Inflammatory macrophage treated with lipopolysaccharide for 1 hour (primary cell): ENCODE results near the gene FLNA.
"Not testable (repeated sequence)": the region's sequence is repeated elsewhere in the genome, so short reads cannot be mapped to it uniquely, and the experiment has no call there.

ENCODE experiments used
- DNase-seq, 2 donors: peaks; one replicate each; pipeline ENCODE4 v3.0.0-alpha.2; 2020 to 2022

FLNA gene

DNA sequence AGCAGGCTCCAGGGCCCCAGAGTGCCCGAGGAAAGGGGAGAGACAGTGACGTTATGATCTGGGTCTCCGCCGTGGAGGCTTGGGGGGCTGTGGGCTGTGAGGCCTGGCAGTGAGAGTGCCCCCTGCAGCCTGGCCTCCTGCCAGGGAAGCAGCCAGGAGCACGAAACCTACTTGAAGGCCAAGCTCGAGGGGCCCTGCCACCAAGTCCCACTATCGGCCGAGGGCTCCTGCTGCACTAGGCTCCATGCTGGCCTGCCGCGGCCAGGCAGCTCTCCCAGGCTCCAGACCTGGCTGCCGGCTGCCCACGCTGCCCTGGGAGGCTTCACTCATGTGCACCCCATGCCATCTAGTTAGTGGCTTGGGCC lies 18.7 kb downstream of the FLNA start:
- no peak for DNase-seq

DNA sequence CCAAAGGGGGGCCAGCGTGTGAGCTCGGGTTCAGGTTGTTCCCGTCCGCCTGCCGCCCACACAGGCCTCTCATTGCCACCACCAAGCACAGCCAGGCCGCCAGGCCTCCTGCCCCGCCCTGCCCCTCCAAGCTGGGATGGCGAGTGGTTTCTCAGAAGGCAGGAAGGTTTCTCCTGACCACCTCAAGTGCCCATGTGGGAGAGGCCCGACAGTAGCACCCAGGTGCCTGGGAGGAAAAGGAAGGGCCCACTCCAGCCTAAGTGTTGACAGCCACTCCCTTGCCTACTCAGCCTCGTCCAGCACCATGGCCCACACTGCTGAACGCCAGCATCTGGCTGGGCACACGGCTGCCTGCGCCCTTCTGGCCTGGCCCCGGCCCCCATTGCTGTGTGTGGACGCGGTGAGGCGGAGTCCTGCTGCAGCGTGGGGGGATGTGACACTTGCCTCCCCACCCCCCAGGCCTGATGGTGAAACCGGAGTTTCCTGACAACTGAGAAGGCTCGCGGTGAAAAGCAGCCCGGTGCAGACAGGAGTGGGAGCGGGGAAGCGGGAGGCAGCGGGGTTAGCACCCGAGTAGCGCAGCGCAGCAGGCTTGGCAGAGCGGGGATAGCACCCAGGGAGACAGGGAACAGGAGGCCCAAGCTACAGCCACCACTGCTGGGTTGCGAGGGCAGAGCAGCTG lies 19.2 kb downstream of the FLNA start:
- no peak for DNase-seq

DNA sequence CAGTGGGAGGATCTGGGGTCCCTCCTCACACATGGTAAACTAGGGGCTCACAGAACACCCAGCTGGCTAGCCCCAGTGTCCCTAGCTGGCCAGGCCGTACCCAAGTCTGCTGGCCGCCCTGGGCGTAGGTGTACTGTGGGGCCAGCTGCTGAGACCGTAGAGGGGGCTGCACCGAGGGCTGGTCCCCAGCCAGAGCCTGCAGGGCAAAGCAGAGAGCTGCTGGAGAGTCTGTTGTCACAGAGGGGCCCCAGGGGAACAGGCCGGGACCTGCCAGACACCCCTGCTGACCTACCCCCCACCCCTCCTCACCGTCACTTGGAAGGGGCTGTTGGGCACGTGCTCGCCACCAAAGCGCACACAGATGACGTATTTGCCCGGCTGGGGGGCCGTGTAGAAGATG lies 19.9 kb downstream of the FLNA start:
- DNase-seq = no peak

DNA sequence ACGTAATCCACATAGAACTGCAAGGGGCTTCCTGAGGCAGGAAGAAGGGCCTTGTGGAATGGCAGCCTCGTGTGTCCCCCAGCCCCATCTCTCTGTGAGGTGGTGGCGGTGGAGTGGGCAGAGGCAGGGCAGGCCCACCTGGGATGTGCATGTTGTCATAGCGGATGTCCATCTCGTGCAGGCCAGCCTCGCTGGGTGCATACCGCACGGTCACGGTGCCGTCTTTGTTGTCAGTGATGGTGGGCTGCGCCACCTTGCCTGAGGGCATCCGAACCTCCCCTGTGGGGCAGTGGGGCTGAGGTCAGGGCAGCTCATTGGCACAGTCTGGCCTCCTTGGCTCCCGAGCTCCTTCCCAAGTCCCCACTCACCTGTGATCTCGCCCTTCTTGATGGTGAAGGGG lies 20.4 kb downstream of the FLNA start:
- no peak for DNase-seq

DNA sequence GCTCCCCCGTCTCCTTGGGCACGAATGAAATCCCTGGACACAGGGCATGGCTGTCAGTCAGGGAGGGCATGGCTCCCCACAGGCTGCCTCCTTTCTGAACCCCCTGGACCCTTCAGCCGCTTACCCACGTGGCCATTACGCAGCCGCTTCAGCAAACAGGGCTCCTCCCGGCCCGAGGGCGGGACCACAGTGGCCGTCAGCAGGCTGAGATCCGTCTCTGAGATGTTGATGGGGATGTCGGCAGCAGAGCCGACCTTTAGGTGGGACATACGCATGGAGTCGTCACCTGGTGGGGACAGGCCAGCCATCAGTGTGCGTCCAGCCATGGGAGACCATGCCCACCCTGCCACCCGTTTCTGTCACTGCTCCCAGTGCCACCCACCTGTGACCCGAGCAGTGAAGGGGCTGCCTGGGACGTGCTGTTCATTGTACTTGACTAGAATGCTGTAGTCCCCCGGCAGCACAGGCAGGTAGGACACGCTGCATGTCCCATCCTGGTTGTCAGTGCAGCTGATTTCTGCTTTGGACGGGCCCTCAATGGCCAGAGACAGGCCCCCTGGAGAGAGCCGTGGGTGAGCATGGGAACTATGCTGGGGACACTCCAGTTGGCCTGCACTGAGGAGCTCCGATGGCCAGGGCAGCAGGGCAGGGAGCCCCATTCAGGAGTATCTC lies 21.1 kb downstream of the FLNA start:
- DNase-seq = no peak

DNA sequence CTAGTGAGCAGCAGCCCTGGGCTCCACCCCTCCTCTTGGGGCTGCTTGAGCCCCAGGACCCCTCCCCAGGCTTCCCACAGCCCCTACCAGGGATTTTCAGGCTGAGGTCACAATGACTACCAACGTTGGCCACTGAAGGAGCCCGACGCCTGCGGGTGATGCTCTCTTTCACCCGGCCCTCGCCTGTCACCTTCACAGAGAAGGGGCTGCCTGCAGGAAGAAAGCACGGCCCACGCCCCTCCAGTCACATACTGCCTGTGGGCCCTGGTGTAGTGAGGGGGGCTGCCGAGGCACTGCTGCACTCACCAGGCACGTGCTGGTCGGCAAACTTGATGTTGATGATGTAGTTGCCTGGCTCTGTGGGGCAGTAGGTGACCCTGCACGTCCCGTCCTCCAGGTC lies 22.0 kb downstream of the FLNA start:
- no peak for DNase-seq

DNA sequence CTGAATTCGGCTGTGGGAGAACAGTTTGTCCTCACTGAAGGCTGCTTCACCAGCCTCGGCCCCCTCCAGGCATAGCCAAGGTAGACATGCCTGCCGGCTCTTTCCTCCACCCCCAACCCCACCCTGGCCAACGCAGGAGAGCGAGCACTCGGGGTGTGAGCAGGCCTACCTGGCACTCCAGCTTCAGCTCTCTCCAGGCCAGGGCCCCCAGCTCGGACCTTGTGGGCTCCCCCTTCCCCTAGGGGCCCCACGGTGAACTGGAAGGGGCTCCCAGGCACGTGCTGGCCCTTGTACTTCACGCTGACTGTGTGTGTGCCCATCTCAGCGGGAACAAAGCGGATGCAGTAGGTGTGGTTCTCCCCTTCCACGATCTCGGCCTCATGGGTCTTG lies 22.4 kb downstream of the FLNA start:
- no peak for DNase-seq

DNA sequence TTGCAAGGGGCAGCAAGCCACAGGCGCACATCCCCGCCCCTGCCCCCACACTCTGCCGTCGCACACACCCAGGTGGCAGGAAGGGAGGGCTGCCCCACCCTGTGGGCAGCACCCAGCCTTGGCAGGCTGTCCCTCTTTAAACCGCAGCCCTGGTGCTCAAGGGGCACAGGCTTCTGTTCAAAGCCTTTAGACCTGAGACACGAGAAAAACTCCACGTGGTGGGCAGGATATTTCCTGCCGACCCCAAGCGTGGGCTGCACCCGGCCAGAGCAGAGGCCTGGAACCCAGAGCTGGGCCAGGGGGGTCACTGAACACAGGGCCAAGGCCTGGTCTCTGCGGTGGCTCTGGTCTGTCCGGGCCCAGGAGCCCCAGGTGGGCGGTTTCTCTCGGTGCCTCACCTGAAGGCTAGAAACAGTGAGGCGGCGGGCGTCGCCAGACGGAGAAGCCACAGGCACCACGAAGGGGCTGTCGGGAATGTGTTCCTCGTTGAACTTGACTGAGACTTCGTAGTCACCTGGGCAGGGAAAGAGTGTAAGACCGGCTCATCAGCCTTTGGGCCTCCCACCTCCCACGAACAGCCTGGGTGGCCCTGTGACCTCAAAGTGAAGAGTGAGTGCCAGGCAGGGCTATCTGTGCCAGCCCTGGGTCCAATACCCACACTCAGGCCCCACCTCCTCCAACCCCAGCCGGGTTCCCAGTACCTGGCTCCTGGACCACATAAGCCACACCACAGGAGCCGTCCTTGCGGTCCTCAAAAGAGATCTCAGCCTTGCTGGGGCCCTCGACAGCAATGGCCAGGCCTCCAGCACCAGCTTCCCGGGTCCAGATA lies 23.0 kb downstream of the FLNA start:
- no peak for DNase-seq

DNA sequence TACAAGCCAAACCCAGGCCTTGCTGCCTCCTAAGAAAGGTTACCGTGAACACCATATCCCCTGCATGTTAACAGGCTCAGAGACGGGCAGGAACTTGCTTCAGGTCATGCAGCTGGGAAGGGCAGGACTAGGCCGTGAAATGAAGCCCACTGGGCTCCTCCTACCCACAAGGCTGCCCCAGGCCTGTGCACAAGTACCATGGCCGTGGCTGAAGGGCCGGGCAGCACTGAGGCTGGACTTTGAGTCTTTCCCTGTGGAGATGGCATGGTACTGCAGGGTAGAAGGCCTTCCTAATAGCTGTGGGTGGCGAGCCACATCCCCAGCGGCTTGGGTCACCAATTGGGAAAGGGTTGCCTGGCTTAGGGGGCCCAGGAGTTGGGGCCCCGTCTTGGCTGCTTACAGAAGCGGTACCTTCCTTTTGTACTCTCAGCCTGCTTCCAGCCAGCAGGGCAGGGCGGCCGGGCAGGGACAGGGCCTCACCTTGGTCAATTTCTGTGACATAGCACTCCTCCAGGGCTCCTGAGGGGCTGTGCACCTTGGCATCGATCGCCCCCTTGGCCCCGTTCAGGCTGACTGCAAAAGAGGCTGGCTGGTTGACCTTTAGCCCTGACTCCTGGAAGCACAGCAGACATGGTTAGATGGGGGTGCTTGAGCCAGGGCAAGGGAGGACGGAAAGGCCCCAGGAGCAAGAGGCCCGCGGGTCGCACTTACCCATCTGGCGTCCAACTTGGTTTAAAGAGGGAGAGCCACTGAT lies 23.8 kb downstream of the FLNA start:
- no peak for DNase-seq

DNA sequence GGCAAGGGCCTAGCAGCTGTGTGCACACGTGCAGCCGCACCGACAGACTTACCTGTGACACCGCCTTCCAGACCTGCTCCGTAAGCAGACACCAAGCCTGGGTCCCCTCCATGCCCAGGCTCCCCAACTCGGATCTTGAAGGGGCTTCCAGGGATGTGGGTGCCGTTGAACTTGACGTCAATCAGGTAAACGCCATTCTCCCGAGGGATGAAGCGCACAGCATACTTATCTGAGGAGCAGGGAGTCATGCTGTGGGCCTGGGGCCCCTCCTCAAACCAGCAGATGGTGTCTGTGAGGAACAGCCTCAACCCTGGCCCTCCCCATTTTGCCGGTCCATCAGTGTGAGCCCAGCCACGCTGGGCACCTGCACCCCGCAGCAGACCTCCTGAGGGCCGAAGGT lies 24.5 kb downstream of the FLNA start:
- DNase-seq = no peak

DNA sequence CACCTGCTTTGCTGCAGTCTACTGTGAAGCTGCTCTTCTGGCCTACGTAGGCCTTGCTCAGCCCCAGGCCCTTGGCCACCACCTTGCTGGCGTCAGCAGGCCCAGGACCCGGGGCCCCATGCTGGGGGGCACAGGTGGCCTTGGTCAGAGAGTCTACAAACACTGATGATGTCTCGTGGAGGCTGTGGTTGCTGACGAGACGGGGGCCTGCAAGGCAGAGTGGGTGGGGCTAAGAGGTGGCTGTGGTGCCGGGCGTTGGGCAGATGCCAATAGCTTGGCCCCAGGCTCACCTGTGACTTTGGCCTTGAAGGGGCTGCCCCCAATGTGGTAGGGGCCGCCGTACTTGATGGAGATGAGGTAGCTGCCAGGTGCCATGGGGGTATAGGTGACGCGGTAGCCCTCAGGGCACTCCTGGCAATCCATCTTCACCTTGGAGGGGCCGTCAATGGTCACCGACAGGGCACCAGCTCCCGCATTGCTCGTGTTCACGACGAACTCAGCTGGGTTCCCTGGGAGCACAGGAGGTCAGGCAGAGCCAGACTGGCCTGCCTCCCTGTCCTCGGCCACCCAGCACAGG lies 25.0 kb downstream of the FLNA start:
- no peak for DNase-seq

DNA sequence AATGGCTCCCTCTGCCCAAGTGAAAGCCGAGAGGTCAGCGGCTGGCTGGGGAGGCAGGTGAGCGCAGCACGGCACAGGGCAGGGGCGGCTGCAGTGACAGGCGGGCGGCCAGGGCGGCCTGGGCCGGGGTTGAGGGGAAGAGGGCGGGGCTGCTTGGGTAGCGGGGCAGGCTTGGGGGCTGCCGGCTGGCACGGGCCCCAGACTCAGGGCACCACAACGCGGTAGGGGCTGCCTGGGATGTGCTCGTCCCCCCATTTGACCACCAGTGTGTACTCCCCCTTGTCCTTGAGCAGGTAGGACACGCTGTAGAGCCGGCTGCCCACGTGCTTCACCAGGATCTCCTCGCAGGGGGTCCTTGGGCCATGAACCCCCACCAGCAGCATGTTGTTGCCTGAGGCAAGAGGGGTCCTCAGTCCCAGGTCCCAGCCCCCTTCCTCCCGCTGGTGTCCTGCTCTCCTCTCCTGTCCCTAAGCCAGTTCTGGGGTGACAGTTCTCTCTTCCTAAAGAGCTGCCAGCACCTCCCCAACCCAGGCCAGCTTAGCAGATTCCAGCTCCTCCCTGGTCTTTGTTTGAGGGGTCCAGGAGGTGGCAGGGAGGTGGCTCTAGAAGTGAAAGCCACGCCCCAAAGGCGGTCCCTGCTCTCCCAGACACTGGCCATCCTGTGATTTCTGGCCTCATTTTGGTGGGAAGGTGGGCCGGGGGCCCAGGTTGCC lies 25.6 kb downstream of the FLNA start:
- no peak for DNase-seq

DNA sequence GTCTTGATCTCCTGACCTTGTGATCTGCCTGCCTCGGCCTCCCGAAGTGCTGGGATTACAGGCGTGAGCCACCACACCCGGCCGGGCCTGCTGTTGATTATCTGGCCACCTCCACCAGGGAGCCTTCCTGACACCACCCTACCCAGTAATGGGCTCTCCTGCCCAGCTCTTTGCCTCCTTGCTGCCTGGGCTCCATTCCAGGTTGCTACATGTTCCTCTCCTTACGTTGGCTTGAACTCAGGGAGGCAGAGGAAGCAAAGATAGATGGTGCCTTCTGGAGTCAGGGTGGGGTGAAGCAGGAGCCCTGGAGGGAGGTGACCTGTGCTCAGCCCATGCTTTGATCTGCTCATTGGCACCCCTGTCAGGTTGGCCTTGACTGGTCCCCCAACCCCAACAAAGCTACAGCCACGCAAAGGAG lies 26.3 kb downstream of the FLNA start:
- DNase-seq = no peak

DNA sequence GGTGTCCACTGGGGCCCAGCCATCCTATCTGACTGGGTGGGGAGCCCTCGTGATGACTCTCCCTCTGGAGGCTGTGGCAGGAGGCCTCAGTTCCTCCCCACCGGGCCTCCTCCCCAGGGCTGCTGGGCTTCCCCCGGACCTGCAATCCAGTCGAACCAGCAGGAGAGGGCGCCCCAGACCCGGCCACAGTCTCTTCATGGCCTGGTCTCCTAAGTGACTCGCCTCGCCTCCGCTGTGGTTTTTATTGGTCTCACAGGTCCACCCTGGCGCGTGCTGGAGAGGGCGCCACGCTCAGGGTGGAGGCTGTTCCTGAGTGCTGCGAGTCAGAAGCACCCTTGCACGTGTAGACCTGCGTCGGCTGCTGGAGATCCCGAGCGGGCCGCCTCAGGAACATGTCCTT lies 30.8 kb downstream of the FLNA start:
- not testable (repeated sequence) for DNase-seq

DNA sequence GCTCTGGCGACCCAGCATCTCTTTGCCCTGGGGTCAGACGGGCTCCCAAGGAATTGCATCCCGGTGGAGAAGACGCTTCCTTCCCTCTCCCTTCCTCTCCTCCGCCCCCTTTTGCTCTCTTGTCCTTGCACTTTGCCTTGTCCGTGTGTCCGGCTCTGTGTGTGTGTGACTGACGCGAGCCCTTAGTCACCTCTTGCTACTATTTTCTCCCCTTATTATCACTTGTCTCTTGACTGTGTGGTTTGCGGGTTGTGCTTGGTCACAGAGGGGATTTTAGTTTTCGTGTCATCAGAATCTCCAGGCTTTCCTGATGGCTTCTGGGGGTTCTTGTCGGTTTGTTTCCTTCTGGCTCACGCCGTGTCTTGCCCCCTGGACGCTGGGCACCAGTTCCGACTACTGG lies 31.4 kb downstream of the FLNA start:
- DNase-seq = not testable (repeated sequence)

DNA sequence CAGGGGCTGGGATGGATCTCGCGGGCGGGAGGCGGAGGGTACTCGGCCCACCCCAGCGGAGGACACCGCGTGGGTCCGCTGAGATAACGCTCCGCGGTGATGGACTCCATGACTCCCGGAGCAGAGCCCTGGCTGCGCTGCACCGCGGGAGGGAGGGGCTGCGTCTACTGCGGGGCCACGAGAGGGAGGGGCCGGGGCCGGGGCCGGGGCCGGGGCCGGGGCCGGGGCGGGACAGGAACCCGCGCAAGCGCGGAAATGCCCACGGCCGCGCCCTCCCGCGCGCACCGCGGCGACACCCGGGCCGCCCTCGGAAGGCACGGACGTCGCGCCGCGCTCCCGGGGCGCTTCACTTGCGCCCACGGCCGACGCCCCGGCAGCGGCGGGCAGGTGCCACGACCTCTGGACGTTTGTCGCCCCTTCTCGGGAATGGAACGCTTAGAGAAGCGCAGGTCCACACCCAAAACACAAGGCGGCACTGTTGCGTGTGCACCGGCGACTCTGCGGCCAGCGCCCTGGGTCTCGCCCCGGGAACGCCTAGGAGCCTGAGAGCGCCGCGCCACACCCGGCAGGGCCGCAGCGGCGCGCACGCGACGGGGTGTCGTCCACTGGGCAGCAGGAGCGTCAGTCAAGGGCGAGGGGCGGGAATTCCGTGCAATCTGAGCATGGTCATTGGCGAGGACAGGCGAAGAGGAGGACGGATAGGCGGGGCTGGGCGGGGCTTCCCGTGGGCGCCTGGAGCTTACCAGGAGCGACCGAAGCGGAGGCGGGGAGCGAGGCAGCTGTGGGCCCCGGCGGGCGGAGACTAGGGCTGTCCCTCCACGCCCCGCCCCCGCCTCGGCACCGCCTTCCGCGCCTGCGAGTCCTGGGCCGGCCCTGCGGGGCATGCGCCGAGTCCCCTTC lies 32.8 kb downstream of the FLNA start:
- DNase-seq = not testable (repeated sequence)

DNA sequence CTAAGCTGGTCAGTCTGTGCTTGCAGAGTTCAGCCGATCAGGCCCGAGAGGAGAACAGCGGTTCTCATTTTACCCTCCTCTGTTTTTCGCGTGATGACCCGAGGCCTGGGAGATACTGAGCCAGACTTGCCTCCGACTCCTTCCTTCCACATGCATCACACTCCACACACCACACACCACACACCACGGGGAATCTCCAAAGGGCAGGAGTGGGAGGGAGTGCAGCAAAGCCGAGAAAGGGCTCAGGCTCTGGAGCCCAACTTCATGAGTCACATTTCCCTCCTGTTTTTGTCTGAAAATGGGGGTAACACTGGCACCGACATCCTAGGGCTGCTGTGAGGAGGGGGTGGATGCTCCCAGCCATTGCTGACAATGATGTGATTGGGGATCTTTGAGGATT lies 39.9 kb downstream of the FLNA start:
- peak; percentile 31 to 62 for DNase-seq

DNA sequence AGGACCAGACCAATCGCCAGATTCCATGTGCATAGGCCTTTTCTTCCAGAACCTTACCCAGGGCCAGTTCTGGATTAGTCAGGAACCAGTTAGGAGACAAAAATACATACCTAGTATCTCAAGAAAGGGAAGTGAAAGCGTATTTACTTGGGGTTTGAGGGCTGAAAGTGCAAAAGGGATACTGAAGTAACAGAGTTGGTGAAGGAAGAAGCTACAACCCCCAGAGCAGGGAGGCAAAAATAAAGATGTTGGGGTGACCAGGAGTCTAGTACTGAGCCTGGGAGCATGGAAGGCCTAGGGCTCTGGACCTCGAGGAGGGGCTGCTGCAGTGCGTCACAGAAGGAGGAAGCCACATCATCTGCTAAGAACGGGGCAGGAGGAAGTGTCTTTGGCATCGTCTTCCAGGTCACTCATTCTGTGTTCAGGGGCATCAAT lies 40.6 kb downstream of the FLNA start:
- peak; percentile 9 to 26 for DNase-seq

DNA sequence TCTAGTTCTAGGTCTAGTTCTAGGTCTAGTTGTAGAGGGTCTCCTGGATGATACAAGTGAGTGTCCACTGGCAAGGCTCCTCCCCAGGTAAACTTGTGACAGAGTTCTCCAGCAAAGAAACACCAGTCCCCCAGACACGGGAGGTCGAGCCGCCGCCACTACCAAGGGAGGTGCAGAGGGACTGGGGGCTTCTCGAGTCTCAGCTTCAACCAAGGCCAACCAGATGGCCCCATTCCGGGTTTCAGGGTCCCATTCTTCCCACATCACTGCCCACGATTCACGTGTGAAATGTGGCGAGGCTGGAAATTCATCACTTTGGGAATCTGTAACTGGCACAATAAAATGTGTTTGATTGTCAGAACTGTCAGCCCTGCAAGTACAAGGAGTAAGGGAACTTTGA lies 41.3 kb downstream of the FLNA start:
- DNase-seq = no peak

DNA sequence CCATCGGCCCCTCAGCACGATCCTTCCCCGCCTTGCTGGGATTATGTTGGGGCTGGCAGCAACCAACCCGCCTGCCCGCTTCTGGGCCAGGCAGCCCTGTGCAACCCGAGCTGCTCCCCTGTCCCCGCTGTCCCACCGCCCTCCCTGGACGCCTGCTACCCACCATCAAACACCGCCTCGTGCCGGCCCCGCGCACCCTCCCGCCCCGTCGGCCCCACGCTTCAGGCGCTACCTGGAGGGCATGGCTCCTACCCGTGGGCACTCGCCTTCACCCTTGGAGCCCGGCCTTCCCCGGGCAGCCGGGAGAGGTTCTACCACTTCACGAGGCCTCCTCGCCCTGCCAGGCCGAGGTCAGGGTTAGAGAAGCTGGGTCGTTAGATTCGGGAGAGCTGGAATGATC lies 41.9 kb downstream of the FLNA start:
- no peak for DNase-seq

DNA sequence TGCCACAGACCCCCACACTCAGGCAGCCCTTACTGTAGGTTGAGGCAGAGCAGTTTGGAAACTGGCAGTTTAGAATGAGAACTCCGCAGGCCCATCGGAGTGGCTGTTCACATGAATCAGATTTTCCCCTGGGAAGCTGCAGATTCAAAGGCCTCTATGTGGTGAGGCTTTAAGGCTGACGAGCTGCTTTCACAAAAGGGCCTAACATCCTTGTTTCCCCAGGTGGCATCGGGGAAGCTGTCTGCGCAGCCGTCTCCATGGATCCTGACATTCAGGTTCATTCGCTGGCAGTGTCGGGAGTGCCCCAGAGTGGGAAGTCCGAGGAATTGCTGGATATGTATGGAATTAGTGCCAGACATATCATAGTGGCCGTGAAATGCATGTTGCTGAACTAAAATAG lies 45.1 kb downstream of the FLNA start:
- no peak for DNase-seq
